Activated T-cell treated with anti-CD3 and anti-CD28 coated beads, Interleukin-2, amount 50 U/mL, for 72 hours (primary cell): ENCODE data around the gene PTMS. TPM values are rescaled to one million over a fixed set of nuclear protein-coding genes. Genes with fewer than 3 reads are reported as not detected.

Experiments used
- ATAC-seq, 2 donors: fragments of 150-1000 bp; cut with Tn5 transposase; replicated peaks in 1 of 2; 2 replicates each; pipeline ENCODE4 v1.10.0; 2021; ENCODE audit warnings: moderate library complexity in 2 of 2, mild to moderate bottlenecking in 1 of 2
- DNase-seq, 2 donors: peaks; one replicate each; pipeline ENCODE4 v3.0.0; 2021 to 2022; ENCODE audit warnings: mixed read lengths in 1 of 2
- H3K27ac Mint-ChIP-seq: one replicate; pipeline ENCODE4 v1.8.0; 2022; ENCODE audit warnings: mild to moderate bottlenecking, moderate library complexity, mixed read lengths
- H3K27me3 Mint-ChIP-seq: one replicate; pipeline ENCODE4 v1.8.0; 2022; ENCODE audit warnings: low read depth, mixed read lengths
- H3K36me3 Mint-ChIP-seq, 2 donors: one replicate each; pipeline ENCODE4 v1.8.0; 2022; ENCODE audit warnings: mixed read lengths in 2 of 2, mild to moderate bottlenecking in 1 of 2; ENCODE audit not compliant: insufficient read depth in 2 of 2
- H3K4me1 Mint-ChIP-seq: one replicate; pipeline ENCODE4 v1.8.0; 2022; ENCODE audit warnings: low read depth, mixed read lengths
- H3K4me3 Mint-ChIP-seq, 2 donors: one replicate each; pipeline ENCODE4 v1.8.0; 2022; ENCODE audit warnings: mild to moderate bottlenecking in 2 of 2, mixed read lengths in 2 of 2, moderate library complexity in 2 of 2
- H3K9me3 Mint-ChIP-seq, 2 donors: one replicate each; pipeline ENCODE4 v1.8.0; 2022; ENCODE audit warnings: mixed read lengths in 2 of 2
- total RNA-seq, 2 donors: library from RNA; stranded (reverse); gene quantifications; one replicate each; pipeline ENCODE4 v1.2.3, GENCODE V29; 2022

PTMS gene
- total RNA-seq, 2 donors from 2014 or later: 119 to 154 TPM

DNA sequence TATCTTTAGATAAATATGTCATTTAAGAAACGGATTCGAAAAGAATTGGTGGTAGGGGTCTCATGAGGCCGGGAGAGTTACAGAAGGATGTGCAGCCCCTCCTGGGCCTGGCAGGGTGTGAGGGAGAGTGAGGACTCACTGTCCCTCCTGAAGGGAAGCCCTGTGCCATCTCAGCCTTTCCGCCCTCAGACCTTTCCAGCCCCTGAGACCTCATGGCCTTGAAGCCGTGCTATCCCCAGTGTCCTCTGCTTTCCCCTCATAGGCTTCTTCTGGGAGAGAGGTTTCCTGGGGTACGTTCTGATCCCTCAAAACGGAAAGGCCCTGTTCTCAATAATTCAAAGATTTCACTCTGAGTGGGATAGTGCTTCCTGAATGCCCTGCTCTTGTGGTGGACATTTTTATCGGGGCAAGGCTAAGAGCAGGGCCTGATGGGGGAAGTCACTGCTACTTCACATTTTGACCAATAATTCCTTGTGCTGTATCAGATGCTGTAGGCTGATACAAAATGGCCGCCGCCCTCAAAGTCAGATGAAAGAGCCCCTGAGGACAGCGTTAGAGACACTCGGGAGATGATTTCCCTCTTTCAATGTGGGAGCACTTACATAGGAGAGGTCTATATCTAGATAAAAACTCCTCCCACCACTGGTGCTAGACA lies 24.5 kb downstream of the PTMS start:
- DNase-seq (no peak), ATAC-seq (peak; percentile 51 to 54)
- peak overlapping the region; percentile 85 for H3K27ac Mint-ChIP-seq
- peaks cover 8 to 15% of the 10 kb centered on the region in 2 donors for H3K36me3 Mint-ChIP-seq
- H3K4me3 Mint-ChIP-seq: peak overlapping the region; percentile 87 to 98
- no peaks in the 10 kb centered on the region for H3K27me3 Mint-ChIP-seq
- peaks cover 75% of the 10 kb centered on the region for H3K4me1 Mint-ChIP-seq
- no peaks in the 10 kb centered on the region for H3K9me3 Mint-ChIP-seq

- H3K36me3 Mint-ChIP-seq: peaks cover 8 to 15% of the 10 kb centered on the region in 2 donors
- H3K27ac Mint-ChIP-seq: peak overlapping the region; percentile 92
- H3K4me3 Mint-ChIP-seq: peak overlapping the region; percentile 87 to 98
- H3K27me3 Mint-ChIP-seq: no peaks in the 10 kb centered on the region
- H3K9me3 Mint-ChIP-seq: no peaks in the 10 kb centered on the region
- peaks cover 68% of the 10 kb centered on the region for H3K4me1 Mint-ChIP-seq
- DNase-seq (no peak), ATAC-seq (peak; percentile 14 to 15)
Measured at GRCh38 chr12:6791931-6792520, 25.9 kb downstream of the PTMS start.

DNA sequence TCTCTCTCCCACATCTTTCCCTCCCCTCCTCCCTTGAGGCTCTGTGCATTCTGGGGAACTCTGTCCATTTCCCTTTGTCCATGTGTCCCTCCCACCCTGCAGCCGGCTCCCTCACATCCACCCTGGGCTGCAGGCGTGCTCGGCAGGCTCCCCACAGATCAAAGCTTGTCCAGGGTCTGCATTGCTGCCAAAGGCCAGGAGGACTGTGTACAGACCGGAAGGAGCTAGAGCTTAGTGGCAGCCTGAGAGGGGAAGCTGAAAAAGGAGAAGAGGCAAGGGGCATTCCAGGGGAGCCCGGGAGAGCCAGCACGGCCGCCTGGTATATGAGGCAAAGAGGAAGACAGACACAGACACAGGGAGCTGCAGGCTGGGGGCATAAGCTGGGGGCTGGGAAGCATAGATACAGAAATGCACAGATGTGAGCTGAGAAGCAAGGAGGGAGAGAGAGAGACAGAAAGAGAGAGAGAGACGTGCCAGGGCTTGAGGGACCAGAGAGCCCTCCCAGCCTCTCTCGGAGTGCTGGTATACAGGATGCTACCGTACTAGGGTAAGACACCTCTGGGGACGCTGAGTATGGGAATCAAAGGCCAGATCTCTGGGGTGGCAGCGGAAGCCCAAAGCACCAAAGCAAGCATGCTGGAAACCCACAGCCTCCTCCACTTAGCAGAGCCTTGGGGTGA lies 26.5 kb downstream of the PTMS start:
- ATAC-seq (peak; percentile 42 to 47), DNase-seq (no peak)
- Mint-ChIP-seq H3K36me3 (peaks cover 8 to 15% of the 10 kb centered on the region in 2 donors), H3K27me3 (no peaks in the 10 kb centered on the region), H3K4me3 (peak overlapping the region; percentile 87 to 98), H3K9me3 (no peaks in the 10 kb centered on the region), H3K4me1 (peaks cover 66% of the 10 kb centered on the region), H3K27ac (peak overlapping the region; percentile 52)

DNA sequence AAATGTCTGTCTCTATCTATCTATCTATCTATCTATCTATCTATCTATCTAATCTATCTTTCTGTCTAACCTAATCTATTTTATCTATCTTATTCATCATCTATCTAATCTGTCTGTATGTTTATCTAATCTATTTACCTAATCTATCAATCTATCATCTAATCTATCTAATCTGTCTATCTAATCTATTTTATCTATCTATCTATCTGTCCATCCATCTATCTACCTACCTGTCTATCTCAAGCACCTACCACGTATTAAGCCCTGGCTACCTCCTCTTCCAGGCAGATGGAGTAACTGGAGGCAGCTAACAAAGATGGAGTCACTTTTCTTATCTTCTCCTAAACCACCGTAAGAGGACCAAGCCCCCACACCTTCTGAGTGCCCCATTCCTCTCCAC lies 28.9 kb downstream of the PTMS start:
- H3K27me3 Mint-ChIP-seq: no peaks in the 10 kb centered on the region
- DNase-seq (no peak), ATAC-seq (no peak)
- H3K4me1 Mint-ChIP-seq: peaks cover 62% of the 10 kb centered on the region
- peaks cover 5 to 11% of the 10 kb centered on the region in 2 donors for H3K36me3 Mint-ChIP-seq
- peak overlapping the region in 1 of 2 donors; percentile 31 for H3K4me3 Mint-ChIP-seq
- peak overlapping the region; percentile 92 for H3K27ac Mint-ChIP-seq
- no peaks in the 10 kb centered on the region for H3K9me3 Mint-ChIP-seq

GRCh38 chr12:6796576-6796975 lies 30.4 kb downstream of the PTMS start:
- Mint-ChIP-seq H3K9me3 (no peaks in the 10 kb centered on the region), H3K27ac (no peak overlapping the region), H3K4me3 (no peak overlapping the region), H3K4me1 (peaks cover 61% of the 10 kb centered on the region), H3K27me3 (no peaks in the 10 kb centered on the region), H3K36me3 (peaks cover 2 to 11% of the 10 kb centered on the region in 2 donors)
- no peak for DNase-seq
- ATAC-seq: no peak

DNA sequence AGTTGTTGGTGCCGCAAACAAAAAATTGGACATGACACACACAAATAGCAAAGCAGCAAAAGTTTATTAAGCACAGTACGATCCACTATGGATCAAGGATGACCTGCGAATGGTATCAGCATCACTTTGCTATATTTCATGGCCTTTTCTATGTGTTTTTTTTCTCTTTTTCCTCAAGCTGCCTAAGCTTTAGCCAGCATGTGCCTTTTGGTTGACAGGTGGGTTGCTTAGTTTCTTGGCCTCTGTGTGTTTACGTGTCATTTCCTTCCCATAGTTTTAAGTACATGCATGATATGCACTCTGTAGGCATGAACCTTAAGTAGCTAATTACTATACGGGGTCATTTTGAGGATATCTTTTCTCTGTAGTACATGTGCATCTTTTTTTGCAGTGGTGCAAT lies 33.0 kb downstream of the PTMS start:
- Mint-ChIP-seq H3K27ac (no peak overlapping the region), H3K4me1 (peaks cover 35% of the 10 kb centered on the region), H3K36me3 (peaks cover 2 to 17% of the 10 kb centered on the region in 2 donors), H3K4me3 (no peak overlapping the region), H3K9me3 (no peaks in the 10 kb centered on the region), H3K27me3 (no peaks in the 10 kb centered on the region)
- ATAC-seq: no peak
- no peak for DNase-seq

DNA sequence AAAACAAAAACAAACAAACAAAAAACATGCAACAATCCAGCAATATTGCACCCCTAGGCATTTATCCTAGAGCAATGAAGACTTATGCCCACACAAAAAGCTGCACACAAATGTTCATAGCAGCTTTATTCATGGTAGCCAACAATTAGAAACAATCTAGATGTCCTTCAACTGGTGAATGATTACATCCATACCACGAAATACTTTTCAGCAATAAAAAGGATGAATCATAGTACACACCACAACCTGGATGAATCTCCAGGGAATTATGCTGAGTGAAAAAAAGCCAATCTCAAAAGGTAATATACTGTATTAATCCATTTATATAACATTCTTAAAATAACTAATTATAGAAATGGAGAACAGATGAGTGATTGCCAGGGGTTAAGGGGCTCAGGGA lies 41.0 kb downstream of the PTMS start:
- Mint-ChIP-seq H3K4me1 (peaks cover 19% of the 10 kb centered on the region), H3K36me3 (peaks cover 5 to 22% of the 10 kb centered on the region in 2 donors), H3K27me3 (no peaks in the 10 kb centered on the region), H3K27ac (no peak overlapping the region), H3K9me3 (no peaks in the 10 kb centered on the region), H3K4me3 (no peak overlapping the region)
- ATAC-seq (no peak), DNase-seq (no peak)

DNA sequence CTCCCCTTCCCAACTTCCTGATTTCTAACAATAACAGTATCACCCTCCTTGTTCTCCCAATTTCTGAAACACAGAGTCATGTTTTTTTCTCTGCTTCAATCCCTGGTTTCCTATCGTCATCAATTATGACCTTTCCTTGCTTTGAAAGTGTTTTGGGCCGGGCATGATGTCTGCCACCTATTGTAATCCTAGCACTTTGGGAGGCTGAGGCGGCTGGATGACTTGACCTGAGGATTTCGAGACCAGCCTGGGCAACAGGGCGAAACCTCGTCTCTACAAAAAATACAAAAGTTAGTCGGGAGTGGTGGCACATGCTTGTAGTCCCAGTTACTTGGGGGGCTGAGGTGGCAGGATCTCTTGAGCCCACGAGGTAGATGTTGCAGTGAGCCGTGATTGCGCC lies 42.9 kb downstream of the PTMS start:
- Mint-ChIP-seq H3K4me3 (no peak overlapping the region), H3K27ac (no peak overlapping the region), H3K4me1 (peaks cover 21% of the 10 kb centered on the region), H3K27me3 (no peaks in the 10 kb centered on the region), H3K36me3 (peaks cover 5 to 12% of the 10 kb centered on the region in 2 donors), H3K9me3 (no peaks in the 10 kb centered on the region)
- ATAC-seq: no peak
- no peak for DNase-seq

DNA sequence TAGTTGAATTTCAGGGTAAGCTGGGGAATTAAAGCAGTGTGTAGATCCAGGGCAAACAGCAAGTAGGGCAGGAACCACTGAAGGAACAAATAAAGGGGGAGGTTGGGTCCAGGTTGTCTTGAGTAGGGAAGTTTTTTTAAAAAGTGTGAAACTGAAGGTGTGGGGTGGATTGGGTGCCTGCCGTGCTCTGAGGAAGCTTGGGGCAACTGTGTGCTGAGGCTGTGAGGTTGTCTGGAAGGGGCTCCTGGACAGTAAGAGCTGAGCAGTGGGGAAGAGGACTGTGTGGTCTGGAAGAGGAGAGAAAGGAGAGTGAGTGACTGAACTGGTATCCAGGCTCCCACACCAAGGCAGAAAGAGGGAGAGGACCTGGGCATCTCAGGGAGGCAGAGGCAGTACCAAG lies 44.6 kb downstream of the PTMS start:
- H3K36me3 Mint-ChIP-seq: peaks cover 3 to 5% of the 10 kb centered on the region in 2 donors
- ATAC-seq: no peak

DNA sequence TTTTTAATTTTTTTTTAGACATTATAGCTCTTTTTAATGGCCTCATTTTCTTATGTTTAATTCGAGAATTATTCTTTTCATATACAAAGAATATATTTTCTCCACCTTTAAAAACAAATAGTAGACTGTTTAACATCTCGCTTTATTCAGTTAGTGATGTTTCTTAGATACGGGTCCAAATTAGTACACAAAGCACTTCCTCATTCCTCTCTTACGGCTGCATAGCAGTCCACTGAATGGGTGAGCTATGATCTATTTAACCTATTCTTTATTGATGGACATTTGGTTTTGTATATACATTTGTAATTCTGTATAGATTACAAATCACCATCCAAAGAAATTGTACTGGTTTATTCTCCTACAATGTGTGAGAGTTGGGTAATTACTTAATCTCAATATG lies 47.2 kb downstream of the PTMS start:
- Mint-ChIP-seq H3K27me3 (no peaks in the 10 kb centered on the region), H3K4me3 (no peak overlapping the region), H3K27ac (no peak overlapping the region), H3K4me1 (peaks cover 21% of the 10 kb centered on the region), H3K9me3 (no peaks in the 10 kb centered on the region), H3K36me3 (peaks cover 9 to 10% of the 10 kb centered on the region in 2 donors)
- no peak for DNase-seq
- ATAC-seq: no peak

More for the DNA sequence above, 44.6 kb downstream of the PTMS start:
- peaks cover 21% of the 10 kb centered on the region for H3K4me1 Mint-ChIP-seq
- H3K27ac Mint-ChIP-seq: peak overlapping the region; percentile 8
- H3K27me3 Mint-ChIP-seq: no peaks in the 10 kb centered on the region
- no peak for DNase-seq
- H3K9me3 Mint-ChIP-seq: no peaks in the 10 kb centered on the region
- H3K4me3 Mint-ChIP-seq: peak overlapping the region; percentile 0 to 12

DNA sequence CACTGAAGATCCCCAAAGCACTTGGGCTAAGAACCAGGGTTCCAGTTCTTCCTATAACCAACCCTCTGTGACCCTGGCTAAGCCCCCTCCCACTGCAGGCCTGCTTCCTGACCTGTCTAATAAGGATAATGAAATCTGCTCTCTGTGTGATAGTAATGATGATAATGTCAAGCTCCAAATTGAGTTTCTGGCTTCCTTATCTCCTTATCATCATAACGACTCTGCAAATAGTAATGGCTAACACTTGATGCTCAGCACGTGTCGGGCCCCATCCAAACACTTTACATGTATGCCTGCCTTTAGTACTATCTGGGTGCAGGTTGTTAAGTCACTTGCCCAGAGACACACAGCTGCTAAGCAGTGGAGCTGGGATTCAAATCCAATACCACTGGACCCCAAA lies 50.4 kb downstream of the PTMS start:
- H3K4me3 Mint-ChIP-seq: no peak overlapping the region

DNA sequence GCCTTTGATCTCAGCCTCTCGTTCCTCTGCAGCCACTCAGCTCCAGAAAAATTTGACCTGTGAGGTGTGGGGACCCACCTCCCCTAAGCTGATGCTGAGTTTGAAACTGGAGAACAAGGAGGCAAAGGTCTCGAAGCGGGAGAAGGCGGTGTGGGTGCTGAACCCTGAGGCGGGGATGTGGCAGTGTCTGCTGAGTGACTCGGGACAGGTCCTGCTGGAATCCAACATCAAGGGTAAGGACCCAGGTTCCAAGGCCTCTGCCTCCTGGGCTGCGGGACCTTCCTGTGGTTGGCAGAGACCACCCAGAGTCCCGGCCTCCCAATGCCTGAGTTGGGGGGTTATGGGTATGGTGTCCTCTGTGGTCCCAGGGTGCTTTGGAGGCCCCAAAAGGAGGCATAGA lies 50.9 kb downstream of the PTMS start:
- peaks cover 11% of the 10 kb centered on the region for H3K4me1 Mint-ChIP-seq
- H3K4me3 Mint-ChIP-seq: no peak overlapping the region
- peaks cover 6 to 7% of the 10 kb centered on the region in 2 donors for H3K36me3 Mint-ChIP-seq
- peaks cover 3% of the 10 kb centered on the region for H3K27me3 Mint-ChIP-seq
- H3K9me3 Mint-ChIP-seq: no peaks in the 10 kb centered on the region
- DNase-seq (no peak), ATAC-seq (no peak)
- H3K27ac Mint-ChIP-seq: no peak overlapping the region

More for the DNA sequence above, 50.4 kb downstream of the PTMS start:
- no peaks in the 10 kb centered on the region for H3K27me3 Mint-ChIP-seq
- peaks cover 16% of the 10 kb centered on the region for H3K4me1 Mint-ChIP-seq
- H3K27ac Mint-ChIP-seq: no peak overlapping the region
- ATAC-seq: no peak
- H3K36me3 Mint-ChIP-seq: peaks cover 6 to 7% of the 10 kb centered on the region in 2 donors
- H3K9me3 Mint-ChIP-seq: no peaks in the 10 kb centered on the region
- no peak for DNase-seq

- Mint-ChIP-seq H3K9me3 (no peaks in the 10 kb centered on the region), H3K4me1 (peaks cover 9% of the 10 kb centered on the region), H3K27me3 (peaks cover 9% of the 10 kb centered on the region), H3K27ac (no peak overlapping the region), H3K36me3 (peaks cover 6 to 7% of the 10 kb centered on the region in 2 donors), H3K4me3 (no peak overlapping the region)
- no peak for DNase-seq
- no peak for ATAC-seq
Measured at GRCh38 chr12:6817662-6818157, 51.5 kb downstream of the PTMS start.
